GM19324 (cell line): ENCODE results near the gene GINS2.

Experiments used
- ATAC-seq: cut with Tn5 transposase; IDR thresholded peaks from one replicate; pipeline ENCODE4 v1.9.1; 2021; ENCODE audit warnings: mild to moderate bottlenecking, moderate library complexity; ENCODE audit not compliant: unreplicated experiment, low FRiP score

The GINS2 gene

GRCh38 chr16:85716680-85717038 is 27.9 kb upstream of the GINS2 start:
- ATAC-seq: no peak

- no peak for ATAC-seq
Observed at GRCh38 chr16:85716022-85716679, 27.4 kb upstream of the GINS2 start.

GRCh38 chr16:85715169-85716021 is 26.6 kb upstream of the GINS2 start:
- no peak for ATAC-seq

GRCh38 chr16:85712801-85713200 is 24.0 kb upstream of the GINS2 start:
- no peak for ATAC-seq

- no peak for ATAC-seq
Observed at GRCh38 chr16:85711982-85712587, 23.3 kb upstream of the GINS2 start.

GRCh38 chr16:85710732-85711131 is 22.0 kb upstream of the GINS2 start:
- ATAC-seq: no peak

GRCh38 chr16:85709766-85710585 is 21.2 kb upstream of the GINS2 start:
- no peak for ATAC-seq

GRCh38 chr16:85708338-85708737 is 19.6 kb upstream of the GINS2 start:
- no peak for ATAC-seq

GRCh38 chr16:85707528-85708095 is 18.9 kb upstream of the GINS2 start:
- ATAC-seq: no peak

- ATAC-seq: no peak
Observed at GRCh38 chr16:85706449-85707034, 17.8 kb upstream of the GINS2 start.

- ATAC-seq: no peak
Observed at GRCh38 chr16:85704900-85705846, 16.4 kb upstream of the GINS2 start.

GRCh38 chr16:85704011-85704410 is 15.3 kb upstream of the GINS2 start:
- ATAC-seq: no peak

- ATAC-seq: no peak
Observed at GRCh38 chr16:85699628-85700027, 10.9 kb upstream of the GINS2 start.

GRCh38 chr16:85698935-85699558 is 10.3 kb upstream of the GINS2 start:
- no peak for ATAC-seq

- ATAC-seq: no peak
Observed at GRCh38 chr16:85698459-85698891, 9.7 kb upstream of the GINS2 start.

GRCh38 chr16:85697431-85697830 is 8.7 kb upstream of the GINS2 start:
- ATAC-seq: no peak

GRCh38 chr16:85696781-85697180 is 8.0 kb upstream of the GINS2 start:
- no peak for ATAC-seq
